NCI-H146 treated with DMSO at 0.1 percent for 48 hours (cell line): ENCODE results near the gene RBM38.
A peak's percentile ranks its signal among the peaks of the same experiment; 100 is the strongest.

Source experiments
- DNase-seq: peaks from one replicate; lab custom pipeline; 2025; ENCODE audit not compliant: unreplicated experiment; lab: John Stamatoyannopoulos, UW

Gene RBM38

GRCh38 chr20:57374931-57375651, 16.1 kb upstream of the RBM38 start:
- no peak for DNase-seq

- no peak for DNase-seq
These were observed 15.5 kb upstream of the RBM38 start for GRCh38 chr20:57375652-57376230.

DNA sequence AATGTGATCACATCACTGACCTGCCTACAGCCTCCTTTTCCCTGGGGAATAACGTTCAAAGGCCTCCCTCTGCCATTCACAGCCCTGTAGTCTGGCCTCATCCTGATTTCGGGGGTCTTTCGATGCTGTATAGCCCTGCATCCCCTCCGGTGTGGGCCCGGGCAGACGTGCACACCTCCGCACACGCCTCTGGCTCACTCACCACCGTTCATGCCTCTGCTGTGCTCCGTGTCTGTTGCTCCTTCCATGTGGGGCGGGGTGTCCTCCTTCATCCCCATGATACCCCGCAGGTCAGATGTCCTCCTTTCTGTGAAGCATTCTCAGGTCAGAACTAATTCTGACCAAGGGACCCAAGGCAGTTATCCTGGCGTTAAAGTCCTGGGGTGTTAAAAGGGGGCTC, 13.8 kb upstream of the RBM38 start:
- no peak for DNase-seq

DNA sequence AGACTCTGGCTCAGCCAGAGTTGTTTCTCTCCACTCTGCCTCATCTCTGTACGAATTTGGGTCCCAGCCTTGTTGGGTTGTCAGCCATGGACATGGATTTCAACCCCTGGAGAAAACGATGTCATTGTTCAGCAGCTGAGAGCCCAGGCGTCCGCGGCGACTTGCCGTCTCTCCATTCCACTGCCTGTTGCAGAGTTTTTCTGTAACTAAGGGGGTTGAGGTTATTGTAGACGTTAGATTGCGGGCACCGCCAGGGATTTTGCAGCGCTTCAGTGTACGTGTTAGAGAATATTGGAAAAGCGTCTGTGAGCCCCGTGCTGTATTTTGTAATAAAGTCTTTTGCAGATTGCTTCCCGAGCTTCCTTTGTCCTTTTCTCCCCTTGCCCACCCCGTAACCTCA, 13.1 kb upstream of the RBM38 start:
- no peak for DNase-seq

- DNase-seq = no peak
These were observed 12.4 kb upstream of the RBM38 start for GRCh38 chr20:57378646-57379262.

- no peak for DNase-seq
These were observed 11.9 kb upstream of the RBM38 start for GRCh38 chr20:57379263-57379647.

GRCh38 chr20:57380081-57380750, 11.0 kb upstream of the RBM38 start:
- DNase-seq = no peak

GRCh38 chr20:57381596-57382503, 9.3 kb upstream of the RBM38 start:
- peak; percentile 57 for DNase-seq

- DNase-seq = no peak
These were observed 8.7 kb upstream of the RBM38 start for GRCh38 chr20:57382516-57382915.

DNA sequence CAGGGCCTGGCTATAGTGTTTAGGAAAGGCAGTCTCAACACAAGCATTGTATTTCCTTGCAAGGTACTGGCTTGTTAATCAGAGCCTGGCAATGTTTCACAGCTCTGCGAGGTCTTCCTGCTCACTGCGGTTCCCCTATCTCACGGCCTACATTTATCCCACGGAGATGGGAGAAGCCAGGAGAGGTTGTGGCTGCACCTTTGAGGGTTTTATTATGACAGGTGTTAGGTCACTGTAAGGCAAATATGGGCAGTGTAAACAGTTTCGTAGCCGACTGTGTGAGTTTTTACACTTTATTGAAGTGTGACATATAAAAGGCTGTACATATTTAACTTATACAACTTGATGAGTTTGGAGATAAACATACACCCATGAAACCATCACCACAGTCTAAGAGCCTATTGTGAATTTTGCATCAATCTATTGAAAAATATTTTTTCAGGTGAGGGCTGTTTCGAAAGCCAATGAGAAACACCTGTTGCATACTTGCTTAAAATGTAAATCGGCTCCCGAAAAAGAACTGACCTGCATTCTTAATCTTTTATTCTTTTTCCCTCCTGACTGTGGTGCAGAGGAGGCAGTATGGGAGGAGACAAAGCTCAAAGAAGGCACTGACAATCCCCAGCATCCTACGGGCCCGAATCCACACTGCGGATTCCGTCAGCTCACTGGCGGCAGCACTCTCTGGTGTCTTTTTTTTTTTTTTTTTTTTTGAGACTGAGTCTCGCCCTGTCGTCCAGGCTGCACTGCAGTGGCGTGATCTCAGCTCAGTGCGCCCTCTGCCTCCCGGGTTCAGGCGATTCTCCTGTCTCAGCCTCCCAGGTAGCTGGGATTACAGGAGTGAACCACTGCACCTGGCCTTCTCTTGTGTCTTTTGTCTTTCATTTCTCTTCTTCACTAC, 7.5 kb upstream of the RBM38 start:
- peak; percentile 13 for DNase-seq

GRCh38 chr20:57384486-57384885, 6.7 kb upstream of the RBM38 start:
- DNase-seq = no peak

- DNase-seq = no peak
These were observed 6.0 kb upstream of the RBM38 start for GRCh38 chr20:57384953-57385761.

GRCh38 chr20:57385940-57386339, 5.3 kb upstream of the RBM38 start:
- DNase-seq = no peak

- DNase-seq = no peak
These were observed 4.4 kb upstream of the RBM38 start for GRCh38 chr20:57386762-57387161.

GRCh38 chr20:57387463-57387862, 3.7 kb upstream of the RBM38 start:
- DNase-seq = no peak

GRCh38 chr20:57387945-57388371, 3.2 kb upstream of the RBM38 start:
- DNase-seq = no peak

DNA sequence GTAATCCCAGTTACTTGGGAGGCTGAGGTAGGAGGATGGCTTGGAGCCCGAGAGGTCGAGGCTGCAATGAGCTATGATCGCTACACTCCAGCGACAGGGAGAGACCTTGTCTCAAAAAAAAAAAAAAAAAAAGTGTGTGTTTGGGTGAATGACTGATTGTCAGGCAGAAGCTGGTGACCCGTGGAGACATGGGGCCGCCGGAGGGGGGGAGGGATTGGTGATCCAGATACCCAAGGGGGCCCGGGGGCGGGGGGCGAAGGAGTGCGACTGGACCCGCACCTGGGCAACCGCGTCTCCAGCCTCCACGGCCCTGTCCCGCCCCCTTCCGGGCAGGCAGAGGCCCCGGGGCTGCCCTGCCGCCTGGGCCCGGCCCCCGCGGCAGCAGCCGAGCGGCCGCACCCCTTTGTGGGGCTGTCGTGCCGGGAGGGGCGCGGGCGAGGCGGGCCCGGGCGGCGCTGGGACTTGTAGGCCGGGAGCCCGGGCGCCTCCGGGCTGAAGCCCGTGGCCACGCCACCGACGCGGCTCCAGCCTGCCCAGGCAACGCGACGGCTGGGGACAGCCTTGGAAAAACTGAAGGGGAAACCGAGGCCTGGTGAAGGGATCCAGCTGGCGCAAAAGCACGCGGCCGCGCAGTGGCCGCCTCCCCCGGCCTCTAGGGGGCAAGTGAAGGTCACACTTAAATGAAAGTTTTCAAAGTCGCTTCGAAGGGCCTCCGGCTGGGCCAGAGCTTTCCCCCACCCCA, 2.1 kb upstream of the RBM38 start:
- peak; percentile 75 for DNase-seq
